ENCODE data around the gene MTFR2.
A peak's percentile ranks its signal among the peaks of the same experiment; 100 is the strongest.

Gene MTFR2

GRCh38 chr6:136249811-136250685, at the start of gene MTFR2:
MTFR2 (minus strand) TSS chr6:136250311; CDS start chr6:136249099, 1,212 bp downstream.
- in situ Hi-C loops (cut with HindIII; ENCODE audit: low sequenced_read_pairs): no loop called here
- DNase-seq (ENCODE audit: low read depth, low spot score): peak; percentile 99
- H3K4me3 ChIP-seq (ENCODE audit: low read depth, low read length): peak within 1 kb of the TSS; percentile 89
- TF ChIP-seq, protein P1, sequence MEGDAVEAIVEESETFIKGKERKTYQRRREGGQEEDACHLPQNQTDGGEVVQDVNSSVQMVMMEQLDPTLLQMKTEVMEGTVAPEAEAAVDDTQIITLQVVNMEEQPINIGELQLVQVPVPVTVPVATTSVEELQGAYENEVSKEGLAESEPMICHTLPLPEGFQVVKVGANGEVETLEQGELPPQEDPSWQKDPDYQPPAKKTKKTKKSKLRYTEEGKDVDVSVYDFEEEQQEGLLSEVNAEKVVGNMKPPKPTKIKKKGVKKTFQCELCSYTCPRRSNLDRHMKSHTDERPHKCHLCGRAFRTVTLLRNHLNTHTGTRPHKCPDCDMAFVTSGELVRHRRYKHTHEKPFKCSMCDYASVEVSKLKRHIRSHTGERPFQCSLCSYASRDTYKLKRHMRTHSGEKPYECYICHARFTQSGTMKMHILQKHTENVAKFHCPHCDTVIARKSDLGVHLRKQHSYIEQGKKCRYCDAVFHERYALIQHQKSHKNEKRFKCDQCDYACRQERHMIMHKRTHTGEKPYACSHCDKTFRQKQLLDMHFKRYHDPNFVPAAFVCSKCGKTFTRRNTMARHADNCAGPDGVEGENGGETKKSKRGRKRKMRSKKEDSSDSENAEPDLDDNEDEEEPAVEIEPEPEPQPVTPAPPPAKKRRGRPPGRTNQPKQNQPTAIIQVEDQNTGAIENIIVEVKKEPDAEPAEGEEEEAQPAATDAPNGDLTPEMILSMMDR (IDR thresholded peaks at IDR 0.05; ENCODE audit: low read depth, low read length): no peak

DNA sequence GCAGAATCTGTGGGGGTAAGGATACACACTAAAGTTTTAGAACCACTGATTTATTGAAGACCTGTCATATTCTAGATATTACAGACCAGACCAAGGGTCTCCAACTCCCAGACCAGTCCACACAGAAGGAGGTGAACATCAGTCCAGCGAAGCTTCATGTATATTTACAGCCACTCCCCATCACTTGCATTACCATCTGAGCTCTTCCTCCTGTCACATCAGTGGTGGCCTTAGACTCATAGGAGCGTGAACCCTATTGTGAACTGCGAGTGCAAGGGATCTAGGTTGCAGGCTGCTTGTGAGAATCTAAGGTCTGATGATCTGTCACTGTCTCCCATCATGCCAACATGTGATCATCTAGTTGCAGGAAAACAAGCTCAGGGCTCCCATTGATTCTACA, 44.5 kb upstream of the MTFR2 start:
- TF ChIP-seq, protein P1 (IDR thresholded peaks at IDR 0.05; ENCODE audit: low read depth, low read length): no peak
- no peak overlapping the region for H3K4me3 ChIP-seq (ENCODE audit: low read depth, low read length)
- no peak for DNase-seq (ENCODE audit: low read depth, low spot score)
- in situ Hi-C loops (cut with HindIII; ENCODE audit: low sequenced_read_pairs): no loop called here

DNA sequence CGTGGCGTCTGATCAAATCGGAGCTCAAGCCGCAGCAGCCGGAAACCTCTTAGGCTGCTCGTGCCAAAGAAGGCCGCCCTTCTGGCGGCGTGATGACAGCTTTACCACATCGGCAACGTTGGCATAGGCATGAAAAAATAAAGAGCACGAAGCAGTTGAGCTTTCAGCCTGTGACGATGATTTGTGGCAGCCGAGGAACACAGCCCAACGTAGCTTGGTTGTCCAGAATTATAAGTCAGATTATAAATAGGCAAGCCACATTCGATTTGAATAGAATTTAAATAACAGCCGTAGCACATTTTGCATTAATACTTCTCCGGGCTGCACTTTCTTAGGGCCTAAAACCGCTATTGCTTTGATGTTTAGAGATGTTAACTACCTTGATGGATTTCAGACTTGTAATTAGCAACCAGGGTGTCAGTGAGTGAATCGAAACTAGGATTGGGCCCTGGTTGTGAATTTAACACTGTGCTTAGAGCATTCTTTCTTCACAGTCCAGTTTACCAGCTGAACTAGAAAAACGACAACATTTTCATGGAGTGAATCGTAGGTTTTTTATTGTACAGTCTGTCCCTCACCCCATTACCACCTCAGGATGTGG, 40.4 kb upstream of the MTFR2 start:
- in situ Hi-C loops (cut with HindIII; ENCODE audit: low sequenced_read_pairs): no loop called here
- peak; percentile 91 for DNase-seq (ENCODE audit: low read depth, low spot score)
- TF ChIP-seq, protein P1 (IDR thresholded peaks at IDR 0.05; ENCODE audit: low read depth, low read length): no peak
- H3K4me3 ChIP-seq (ENCODE audit: low read depth, low read length): peak overlapping the region; percentile 85

DNA sequence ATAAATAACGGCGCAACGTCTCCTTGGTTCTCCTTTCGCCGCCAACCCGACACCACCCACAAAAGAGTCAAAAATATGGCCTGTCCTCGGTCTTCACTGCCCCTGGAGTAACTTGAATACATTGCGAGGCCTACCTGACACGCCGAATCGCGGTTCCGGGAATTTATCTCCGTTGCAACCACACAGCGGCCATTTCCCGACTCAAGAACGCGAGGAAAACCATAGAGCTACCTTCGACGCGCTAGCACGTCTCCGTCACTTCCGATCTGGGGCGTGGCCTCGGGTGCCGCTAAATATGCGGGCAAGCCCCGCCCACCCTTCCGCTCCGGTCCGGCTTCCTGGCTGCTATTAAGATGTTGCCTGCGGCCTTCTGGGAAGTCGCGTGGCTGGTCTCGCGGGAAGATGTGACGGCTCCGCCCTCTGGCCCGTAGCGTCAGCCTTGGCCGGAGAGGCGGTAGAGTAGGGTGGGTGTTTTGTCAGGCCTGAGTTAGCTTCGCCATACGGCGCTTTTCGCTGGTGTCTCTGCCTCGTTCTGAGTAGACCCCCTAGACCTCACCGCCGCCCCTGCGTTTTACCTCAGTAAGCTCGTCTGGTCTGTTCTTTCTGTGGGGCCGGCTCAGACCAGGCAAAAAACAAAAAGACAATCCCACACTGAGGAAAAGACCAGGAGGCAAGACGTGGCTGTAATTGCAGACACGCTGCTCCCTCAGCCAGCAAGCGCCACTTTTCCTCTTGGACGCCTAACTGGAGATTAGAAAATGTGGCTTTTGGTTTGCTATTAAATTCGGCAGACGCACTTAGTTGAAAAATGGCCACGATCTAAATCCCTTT, 39.7 kb upstream of the MTFR2 start, which contains the start of gene BCLAF1:
Gene BCLAF1 (minus strand): TSS at position 268 of the 831 bp plus-strand sequence. CDS start 9,980 bp downstream, outside the sequence.
- in situ Hi-C loops (cut with HindIII; ENCODE audit: low sequenced_read_pairs): no loop called here
- TF ChIP-seq, protein P1 (IDR thresholded peaks at IDR 0.05; ENCODE audit: low read depth, low read length): no peak
- peak within 1 kb of the TSS; percentile 85 for H3K4me3 ChIP-seq (ENCODE audit: low read depth, low read length)
- DNase-seq (ENCODE audit: low read depth, low spot score): peak; percentile 100

DNA sequence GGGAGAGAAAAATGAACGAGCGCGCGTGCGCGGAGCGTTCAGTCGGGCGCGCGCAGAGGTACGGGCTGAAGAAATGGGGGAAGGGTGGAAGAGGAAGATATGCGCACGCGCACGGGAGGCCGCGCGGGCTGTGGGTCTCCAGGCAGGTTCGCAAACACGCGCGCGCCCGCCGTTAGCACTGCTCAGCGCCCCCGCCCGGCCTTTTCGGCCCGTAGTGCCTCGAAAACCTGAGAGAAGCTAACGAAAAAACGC, 39.1 kb upstream of the MTFR2 start:
- in situ Hi-C loops (cut with HindIII; ENCODE audit: low sequenced_read_pairs): no loop called here

More for the DNA sequence above, 39.1 kb upstream of the MTFR2 start:
- DNase-seq (ENCODE audit: low read depth, low spot score): peak; percentile 91
- TF ChIP-seq, protein P1 (IDR thresholded peaks at IDR 0.05; ENCODE audit: low read depth, low read length): no peak
- peak overlapping the region; percentile 85 for H3K4me3 ChIP-seq (ENCODE audit: low read depth, low read length)

All from astrocyte of the spinal cord (primary cell).